Activated B cell treated with CpG ODN at 0.5 μM for 24 hours (primary cell): ENCODE data around the gene OR11H7. TPM values are rescaled to one million over a fixed set of nuclear protein-coding genes. Genes with fewer than 3 reads are reported as not detected.
"Not testable (repeated sequence)": the region's sequence is repeated elsewhere in the genome, so short reads cannot be mapped to it uniquely, and the experiment has no call there.

Experiments used
- ATAC-seq: fragments of 200-7000 bp; cut with Tn5 transposase; one replicate; pipeline ENCODE4 v1.10.0; 2021; ENCODE audit warnings: low read depth, mild to moderate bottlenecking, moderate library complexity
- CTCF ChIA-PET: fragments of 350-600 bp; sonication (Branson Sonifier 250); formaldehyde crosslinking; loops from one replicate; lab custom pipeline; 2021; ENCODE audit warnings: antibody characterized with exemption; lab: Charles Lee
- POLR2A ChIA-PET: fragments of 350-600 bp; sonication (Branson Sonifier 250); formaldehyde crosslinking; loops from one replicate; lab custom pipeline; 2021; ENCODE audit warnings: antibody characterized with exemption; lab: Charles Lee
- DNase-seq: peaks from one replicate; pipeline ENCODE4 v3.0.0; 2022
- H3K27ac Mint-ChIP-seq: one replicate; pipeline ENCODE4 v1.8.0; 2020; ENCODE audit warnings: mixed read lengths
- H3K27me3 Mint-ChIP-seq: one replicate; pipeline ENCODE4 v1.8.0; 2021; ENCODE audit warnings: mixed read lengths
- H3K36me3 Mint-ChIP-seq: one replicate; pipeline ENCODE4 v1.8.0; 2021; ENCODE audit warnings: low read depth, mixed read lengths
- H3K4me1 Mint-ChIP-seq: one replicate; pipeline ENCODE4 v1.8.0; 2021; ENCODE audit warnings: mixed read lengths
- H3K4me3 Mint-ChIP-seq: one replicate; pipeline ENCODE4 v1.8.0; 2020; ENCODE audit warnings: mild to moderate bottlenecking, mixed read lengths
- H3K9me3 Mint-ChIP-seq: one replicate; pipeline ENCODE4 v1.8.0; 2020; ENCODE audit warnings: mixed read lengths
- CTCF ChIP-seq: fragments of 200-600 bp; IDR thresholded peaks from one replicate; pipeline ENCODE4 v1.8.0; 2022; ENCODE audit warnings: antibody characterized with exemption, mild to moderate bottlenecking
- intact Hi-C: fragments of 100-400 bp; cut with micrococcal nuclease; formaldehyde crosslinking; loops from one replicate; pipeline ENCODE4 v1.15.1; 2024
- total RNA-seq: library from RNA; stranded (reverse); gene quantifications from 2 replicates; pipeline ENCODE4 v1.2.3, GENCODE V29; 2022

OR11H7 gene
- total RNA-seq, 1 donor from 2014 or later: not detected

GRCh38 chr14:20277409-20277808, 48.6 kb downstream of the OR11H7 start:
- intact Hi-C loops: no loop called here
- H3K27me3 Mint-ChIP-seq: no peaks in the 10 kb centered on the region
- H3K4me1 Mint-ChIP-seq: peaks cover 16% of the 10 kb centered on the region
- DNase-seq: no peak
- peaks cover 19% of the 10 kb centered on the region for H3K9me3 Mint-ChIP-seq
- no peak overlapping the region for H3K27ac Mint-ChIP-seq
- no peak for TF ChIP-seq CTCF
- ChIA-PET POLR2A (no interaction called here), CTCF (no interaction called here)
- H3K4me3 Mint-ChIP-seq: no peak overlapping the region
- ATAC-seq: no peak
- H3K36me3 Mint-ChIP-seq: peaks cover 56% of the 10 kb centered on the region

GRCh38 chr14:20278414-20278813, 49.6 kb downstream of the OR11H7 start:
- H3K27ac Mint-ChIP-seq: no peak overlapping the region

DNA sequence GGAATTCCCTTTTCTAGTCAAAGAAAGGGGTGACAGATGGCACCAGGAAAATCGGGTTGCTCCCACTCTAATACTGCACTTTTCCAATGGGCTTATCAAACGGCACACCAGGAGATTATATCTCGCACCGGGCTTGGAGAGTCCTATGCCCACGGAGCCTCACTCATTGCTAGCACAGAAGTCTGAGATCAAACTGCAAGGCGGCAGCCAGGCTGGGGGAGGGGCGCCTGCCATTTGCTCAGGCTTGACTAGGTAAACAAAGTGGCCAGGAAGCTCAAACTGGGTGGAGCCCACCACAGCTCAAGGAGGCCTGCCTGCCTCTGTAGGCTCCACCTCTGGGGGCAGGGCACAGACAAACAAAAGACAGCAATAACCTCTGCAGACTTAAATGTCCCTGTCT, 51.5 kb downstream of the OR11H7 start:
- H3K27ac Mint-ChIP-seq, intact Hi-C loops, H3K9me3 Mint-ChIP-seq, ATAC-seq, CTCF ChIA-PET, POLR2A ChIA-PET, H3K4me3 Mint-ChIP-seq, H3K27me3 Mint-ChIP-seq, DNase-seq: not testable (repeated sequence)
- Mint-ChIP-seq H3K36me3 (peaks cover 57% of the 10 kb centered on the region), H3K4me1 (peaks cover 16% of the 10 kb centered on the region)

More at GRCh38 chr14:20278414-20278813, 49.6 kb downstream of the OR11H7 start:
- Mint-ChIP-seq H3K9me3 (peaks cover 10% of the 10 kb centered on the region), H3K4me3 (no peak overlapping the region), H3K36me3 (peaks cover 61% of the 10 kb centered on the region), H3K27me3 (no peaks in the 10 kb centered on the region), H3K4me1 (peaks cover 16% of the 10 kb centered on the region)
- DNase-seq: no peak
- ChIA-PET POLR2A (no interaction called here), CTCF (no interaction called here)
- intact Hi-C loops: no loop called here
- ATAC-seq: no peak
- no peak for TF ChIP-seq CTCF

Other genes with a start within 250 kb of the OR11H7 start
- not detected in 2 replicates for gene OR4Q2, start 226.8 kb upstream of the OR11H7 start, total RNA-seq
- not detected in 2 replicates for gene OR4K14, start 209.7 kb upstream of the OR11H7 start, total RNA-seq
- not detected in 2 replicates for gene OR4K13, start 192.9 kb upstream of the OR11H7 start, total RNA-seq
- not detected in 2 replicates for gene OR4L1, start 168.9 kb upstream of the OR11H7 start, total RNA-seq
- gene OR4K17, start 118.2 kb upstream of the OR11H7 start, total RNA-seq: not detected in 2 replicates
- gene OR4N5, start 90.2 kb upstream of the OR11H7 start, total RNA-seq: not detected in 2 replicates
- not detected in 2 replicates for gene OR11G2, start 38.1 kb upstream of the OR11H7 start, total RNA-seq
- gene OR11H6, start 5.3 kb upstream of the OR11H7 start, total RNA-seq: not detected in 2 replicates
- gene OR11H4, start 10.3 kb downstream of the OR11H7 start, total RNA-seq: not detected in 2 replicates
- 25.0 and 32.7 TPM in 2 replicates for gene TTC5, start 77.0 kb downstream of the OR11H7 start, total RNA-seq
- gene CCNB1IP1, start 104.3 kb downstream of the OR11H7 start, total RNA-seq: 34.0 and 35.3 TPM in 2 replicates
- 17.1 and 19.5 TPM in 2 replicates for gene PARP2, start 114.7 kb downstream of the OR11H7 start, total RNA-seq
- gene TEP1, start 184.5 kb downstream of the OR11H7 start, total RNA-seq: 99.0 and 120 TPM in 2 replicates
- 0.42 and 0.53 TPM in 2 replicates for gene KLHL33, start 207.2 kb downstream of the OR11H7 start, total RNA-seq
- 98.3 and 112 TPM in 2 replicates for gene OSGEP, start 225.8 kb downstream of the OR11H7 start, total RNA-seq
- gene APEX1, start 226.2 kb downstream of the OR11H7 start, total RNA-seq: 215 and 231 TPM in 2 replicates
- gene PIP4P1, start 232.5 kb downstream of the OR11H7 start, total RNA-seq: 84.8 and 87.3 TPM in 2 replicates
- 87.2 and 88.0 TPM in 2 replicates for gene PNP, start 240.4 kb downstream of the OR11H7 start, total RNA-seq